Sigmoid colon (tissue), 3 donors: ENCODE data around the gene NRL.

Experiments
- POLR2A ChIP-seq, 2 donors: fragments of 450-650 bp; IDR thresholded peaks; one replicate each; pipeline ENCODE4 v1.6.1; 2016; ENCODE audit warnings: antibody characterized with exemption in 2 of 2, mild to moderate bottlenecking in 2 of 2, moderate library complexity in 2 of 2
- TF ChIP-seq, protein P1 (sequence below), 4 experiments: fragments of 450-650 bp in 3 of 4; fragments of 200-600 bp in 1 of 4; IDR thresholded peaks; one replicate each; pipeline ENCODE4 v1.5.1; 2016 to 2019; ENCODE audit warnings: antibody characterized with exemption in 4 of 4, mild to moderate bottlenecking in 3 of 4, moderate library complexity in 2 of 4

- TF ChIP-seq, protein P1, sequence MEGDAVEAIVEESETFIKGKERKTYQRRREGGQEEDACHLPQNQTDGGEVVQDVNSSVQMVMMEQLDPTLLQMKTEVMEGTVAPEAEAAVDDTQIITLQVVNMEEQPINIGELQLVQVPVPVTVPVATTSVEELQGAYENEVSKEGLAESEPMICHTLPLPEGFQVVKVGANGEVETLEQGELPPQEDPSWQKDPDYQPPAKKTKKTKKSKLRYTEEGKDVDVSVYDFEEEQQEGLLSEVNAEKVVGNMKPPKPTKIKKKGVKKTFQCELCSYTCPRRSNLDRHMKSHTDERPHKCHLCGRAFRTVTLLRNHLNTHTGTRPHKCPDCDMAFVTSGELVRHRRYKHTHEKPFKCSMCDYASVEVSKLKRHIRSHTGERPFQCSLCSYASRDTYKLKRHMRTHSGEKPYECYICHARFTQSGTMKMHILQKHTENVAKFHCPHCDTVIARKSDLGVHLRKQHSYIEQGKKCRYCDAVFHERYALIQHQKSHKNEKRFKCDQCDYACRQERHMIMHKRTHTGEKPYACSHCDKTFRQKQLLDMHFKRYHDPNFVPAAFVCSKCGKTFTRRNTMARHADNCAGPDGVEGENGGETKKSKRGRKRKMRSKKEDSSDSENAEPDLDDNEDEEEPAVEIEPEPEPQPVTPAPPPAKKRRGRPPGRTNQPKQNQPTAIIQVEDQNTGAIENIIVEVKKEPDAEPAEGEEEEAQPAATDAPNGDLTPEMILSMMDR (IDR thresholded peaks at IDR 0.05) = peak; percentile 36 to 75 (median 64)
- peak; percentile 83 to 88 for TF ChIP-seq POLR2A (IDR thresholded peaks at IDR 0.05)
These were observed 26.5 kb upstream of the NRL start, which contains the start of gene EMC9 for GRCh38 chr14:24141097-24141880.
